ENCODE measurements around the gene LRRC2. TPM values are rescaled to one million over a fixed set of nuclear protein-coding genes. Genes with fewer than 3 reads are reported as not detected.
"Not testable (repeated sequence)": the region's sequence is repeated elsewhere in the genome, so short reads cannot be mapped to it uniquely, and the experiment has no call there.

The LRRC2 gene
- total and polyA plus RNA-seq, 5 donors from 2014 or later: 1.2 to 3.8 (median 2.4) TPM

DNA sequence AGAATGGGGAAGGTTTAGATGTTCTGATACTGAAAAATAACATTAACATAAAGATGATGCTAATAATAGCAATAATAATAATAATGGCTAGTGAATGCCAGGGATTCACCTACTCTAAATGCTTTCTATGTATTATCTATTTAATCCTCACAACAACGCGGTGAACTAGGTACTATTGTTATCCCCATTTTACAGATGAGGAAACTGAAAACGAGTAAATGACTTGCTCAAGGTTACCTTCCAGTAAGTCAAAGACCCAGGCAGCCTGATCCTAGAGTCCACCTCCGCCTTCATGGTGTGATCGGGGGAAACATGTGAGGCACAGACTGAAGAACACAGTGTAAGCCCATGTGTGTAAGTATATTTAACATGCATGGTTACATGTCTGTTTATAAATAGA lies 30.4 kb downstream of the LRRC2 start:
- Mint-ChIP-seq H3K27me3 (peaks cover 5% of the 10 kb centered on the region), H3K9me3 (no peaks in the 10 kb centered on the region), H3K4me3 (no peak overlapping the region), H3K36me3 (peaks cover 10% of the 10 kb centered on the region), H3K4me1 (peaks cover 7 to 55% (median 37%) of the 10 kb centered on the region in 4 donors), H3K27ac (peak overlapping the region in 2 of 3 donors; percentile 23 to 61)
- Histone ChIP-seq H3K9me3 (ENCODE audit: control insufficient read depth in 2 of 2, low read length in 2 of 2) (no peaks in the 10 kb centered on the region), H3K36me3 (ENCODE audit: control insufficient read depth, insufficient read depth, low read length) (no peaks in the 10 kb centered on the region), H3K27ac (ENCODE audit: insufficient read depth, low read length, poor library complexity, severe bottlenecking) (no peak overlapping the region), H3K27me3 (ENCODE audit: control insufficient read depth, insufficient read depth, low read length) (no peaks in the 10 kb centered on the region), H3K4me3 (ENCODE audit: low read depth, low read length) (no peak overlapping the region), H3K4me1 (ENCODE audit: control insufficient read depth, insufficient read depth, low read length, poor library complexity, severe bottlenecking) (peaks cover 27% of the 10 kb centered on the region)
- ATAC-seq (ENCODE audit: low read depth in 2 of 2): no peak
- no peak for DNase-seq

DNA sequence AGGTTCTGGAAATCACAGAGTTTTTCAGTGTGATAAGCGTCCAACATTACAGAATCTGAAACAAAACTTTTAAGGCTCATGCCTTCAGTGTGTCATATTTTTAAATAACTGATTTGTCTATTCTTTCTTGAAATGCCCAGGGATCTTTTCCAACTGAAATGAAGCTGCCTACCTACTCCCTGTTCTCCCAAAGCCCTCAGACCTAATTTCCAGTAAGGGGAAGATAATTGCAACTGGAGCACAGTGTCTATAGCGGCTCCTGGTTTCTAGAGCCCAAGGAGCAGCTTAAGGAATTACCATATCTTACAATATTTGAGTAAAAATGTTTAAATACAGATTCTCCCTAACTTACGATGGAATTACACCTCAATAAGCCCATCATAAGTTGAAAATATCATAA lies 33.0 kb downstream of the LRRC2 start:
- Mint-ChIP-seq H3K27me3 (peaks cover 5% of the 10 kb centered on the region), H3K4me3 (no peak overlapping the region), H3K9me3 (no peaks in the 10 kb centered on the region), H3K36me3 (peaks cover 10% of the 10 kb centered on the region), H3K27ac (no peak overlapping the region), H3K4me1 (peaks cover 0 to 39% (median 23%) of the 10 kb centered on the region in 4 donors)
- DNase-seq (no peak), ATAC-seq (ENCODE audit: low read depth in 2 of 2) (no peak)
- Histone ChIP-seq H3K27ac (ENCODE audit: insufficient read depth, low read length, poor library complexity, severe bottlenecking) (no peak overlapping the region), H3K4me3 (ENCODE audit: low read depth, low read length) (no peak overlapping the region), H3K4me1 (ENCODE audit: control insufficient read depth, insufficient read depth, low read length, poor library complexity, severe bottlenecking) (peaks cover 5% of the 10 kb centered on the region), H3K36me3 (ENCODE audit: control insufficient read depth, insufficient read depth, low read length) (no peaks in the 10 kb centered on the region), H3K9me3 (ENCODE audit: control insufficient read depth in 2 of 2, low read length in 2 of 2) (no peaks in the 10 kb centered on the region), H3K27me3 (ENCODE audit: control insufficient read depth, insufficient read depth, low read length) (no peaks in the 10 kb centered on the region)

DNA sequence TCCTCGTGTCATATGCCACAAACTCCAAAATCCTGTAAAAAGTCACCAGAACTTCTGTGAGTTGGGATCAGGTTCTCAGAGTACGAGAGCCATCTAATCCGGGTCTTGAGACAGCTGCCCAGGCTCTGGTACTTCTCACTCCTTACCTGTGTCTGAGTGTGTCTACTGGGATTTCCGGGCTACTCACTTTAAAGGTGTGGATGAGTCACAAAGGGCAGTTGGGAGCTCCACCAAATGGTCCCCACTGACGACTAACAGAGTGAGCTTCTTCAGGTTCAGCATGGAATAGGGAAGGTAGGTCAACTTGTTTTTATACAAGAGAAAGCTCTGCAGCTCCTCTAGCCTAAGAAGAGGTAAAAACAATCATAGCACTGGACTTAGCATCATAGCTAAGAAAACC lies 38.9 kb downstream of the LRRC2 start:
- Mint-ChIP-seq H3K4me1 (peaks cover 0 to 5% (median 1%) of the 10 kb centered on the region in 4 donors), H3K36me3 (peaks cover 4% of the 10 kb centered on the region), H3K27me3 (peaks cover 11% of the 10 kb centered on the region), H3K4me3 (no peak overlapping the region), H3K9me3 (no peaks in the 10 kb centered on the region), H3K27ac (no peak overlapping the region)
- ATAC-seq (ENCODE audit: low read depth in 2 of 2): no peak
- no peak for DNase-seq
- Histone ChIP-seq H3K4me3 (ENCODE audit: low read depth, low read length) (no peak overlapping the region), H3K9me3 (ENCODE audit: control insufficient read depth in 2 of 2, low read length in 2 of 2) (no peaks in the 10 kb centered on the region), H3K27ac (ENCODE audit: insufficient read depth, low read length, poor library complexity, severe bottlenecking) (no peak overlapping the region), H3K36me3 (ENCODE audit: control insufficient read depth, insufficient read depth, low read length) (no peaks in the 10 kb centered on the region), H3K4me1 (ENCODE audit: control insufficient read depth, insufficient read depth, low read length, poor library complexity, severe bottlenecking) (no peaks in the 10 kb centered on the region), H3K27me3 (ENCODE audit: control insufficient read depth, insufficient read depth, low read length) (no peaks in the 10 kb centered on the region)

DNA sequence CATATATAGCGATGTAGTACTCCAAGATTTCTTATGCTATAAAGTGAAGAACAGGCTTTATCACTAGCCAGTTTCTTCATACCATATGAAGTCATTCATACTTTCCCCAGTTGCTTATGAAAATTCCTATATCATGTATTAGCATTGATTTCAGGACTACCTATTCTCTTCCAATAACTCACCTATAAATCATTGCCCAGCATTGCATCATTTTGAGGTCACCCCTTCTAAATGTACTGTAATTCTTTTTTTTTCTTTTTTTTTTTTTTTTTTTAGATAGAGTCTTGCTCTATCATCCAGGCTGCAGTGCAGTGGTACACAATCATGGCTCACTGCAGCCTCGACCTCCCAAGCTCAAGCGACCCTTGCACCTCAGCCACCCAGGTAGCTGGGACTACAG lies 41.3 kb downstream of the LRRC2 start:
- no peaks in the 10 kb centered on the region for H3K27me3 ChIP-seq (ENCODE audit: control insufficient read depth, insufficient read depth, low read length)
- H3K36me3 ChIP-seq (ENCODE audit: control insufficient read depth, insufficient read depth, low read length): no peaks in the 10 kb centered on the region
- H3K4me1 ChIP-seq (ENCODE audit: control insufficient read depth, insufficient read depth, low read length, poor library complexity, severe bottlenecking): no peaks in the 10 kb centered on the region
- Mint-ChIP-seq H3K36me3 (no peaks in the 10 kb centered on the region), H3K27ac (peak overlapping the region in 1 of 3 donors; percentile 63), H3K4me1 (no peaks in the 10 kb centered on the region), H3K4me3 (no peak overlapping the region), H3K27me3 (peaks cover 11% of the 10 kb centered on the region), H3K9me3 (no peaks in the 10 kb centered on the region)
- no peak overlapping the region for H3K27ac ChIP-seq (ENCODE audit: insufficient read depth, low read length, poor library complexity, severe bottlenecking)
- H3K9me3 ChIP-seq (ENCODE audit: control insufficient read depth in 2 of 2, low read length in 2 of 2): no peaks in the 10 kb centered on the region
- DNase-seq (no peak), ATAC-seq (ENCODE audit: low read depth in 2 of 2) (no peak)
- no peak overlapping the region for H3K4me3 ChIP-seq (ENCODE audit: low read depth, low read length)

DNA sequence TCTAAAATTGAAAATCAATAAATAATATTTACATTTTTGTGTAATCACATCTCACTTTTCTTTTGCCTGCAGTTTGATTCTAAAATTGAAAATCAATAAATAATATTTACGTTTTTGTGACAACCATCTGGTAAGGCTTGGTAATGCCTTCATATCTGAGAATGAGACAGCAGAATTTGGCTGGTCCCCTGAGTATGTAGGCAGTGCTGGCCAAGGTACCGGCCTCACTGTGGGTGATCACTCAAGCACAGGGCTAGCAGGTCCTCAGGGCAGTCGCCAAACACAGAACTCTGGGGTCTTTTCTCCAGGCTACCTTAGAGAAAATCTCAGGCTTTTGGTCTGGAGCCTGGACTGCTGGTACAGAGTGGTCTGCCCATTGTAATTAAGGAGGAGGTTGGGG lies 42.1 kb downstream of the LRRC2 start:
- no peak overlapping the region for H3K27ac ChIP-seq (ENCODE audit: insufficient read depth, low read length, poor library complexity, severe bottlenecking)

DNA sequence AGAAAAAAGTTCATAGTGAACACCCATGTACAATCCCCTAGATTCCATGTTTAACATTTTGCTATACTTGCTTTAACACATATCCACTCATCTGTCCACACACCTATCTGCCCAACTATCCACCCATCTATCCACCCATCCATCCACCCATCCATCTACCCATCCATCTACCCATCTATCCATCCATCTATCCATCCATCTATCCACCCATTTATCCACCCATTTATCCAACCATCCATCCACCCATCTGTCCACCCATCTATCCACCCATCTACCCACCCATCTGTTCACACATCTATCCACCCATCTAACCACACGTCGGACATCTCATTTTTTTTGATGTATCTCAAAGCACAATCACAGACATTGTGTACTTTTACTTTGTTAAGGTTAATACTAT lies 42.5 kb downstream of the LRRC2 start:
- DNase-seq (no peak), ATAC-seq (ENCODE audit: low read depth in 2 of 2) (no peak)
- Mint-ChIP-seq H3K4me1 (no peaks in the 10 kb centered on the region), H3K27ac (no peak overlapping the region), H3K36me3 (no peaks in the 10 kb centered on the region), H3K4me3 (no peak overlapping the region), H3K9me3 (no peaks in the 10 kb centered on the region), H3K27me3 (peaks cover 11% of the 10 kb centered on the region)
- Histone ChIP-seq H3K36me3 (ENCODE audit: control insufficient read depth, insufficient read depth, low read length) (no peaks in the 10 kb centered on the region), H3K4me3 (ENCODE audit: low read depth, low read length) (no peak overlapping the region), H3K4me1 (ENCODE audit: control insufficient read depth, insufficient read depth, low read length, poor library complexity, severe bottlenecking) (no peaks in the 10 kb centered on the region), H3K27ac (ENCODE audit: insufficient read depth, low read length, poor library complexity, severe bottlenecking) (no peak overlapping the region), H3K27me3 (ENCODE audit: control insufficient read depth, insufficient read depth, low read length) (no peaks in the 10 kb centered on the region), H3K9me3 (ENCODE audit: control insufficient read depth in 2 of 2, low read length in 2 of 2) (no peaks in the 10 kb centered on the region)

More for the DNA sequence above, 42.1 kb downstream of the LRRC2 start:
- H3K27ac Mint-ChIP-seq: no peak overlapping the region
- ATAC-seq (ENCODE audit: low read depth in 2 of 2) (no peak), DNase-seq (no peak)
- H3K9me3 ChIP-seq (ENCODE audit: control insufficient read depth in 2 of 2, low read length in 2 of 2): no peaks in the 10 kb centered on the region
- H3K4me3 ChIP-seq (ENCODE audit: low read depth, low read length): no peak overlapping the region
- no peaks in the 10 kb centered on the region for H3K4me1 ChIP-seq (ENCODE audit: control insufficient read depth, insufficient read depth, low read length, poor library complexity, severe bottlenecking)
- H3K9me3 Mint-ChIP-seq: no peaks in the 10 kb centered on the region
- no peaks in the 10 kb centered on the region for H3K36me3 Mint-ChIP-seq
- no peak overlapping the region for H3K4me3 Mint-ChIP-seq
- H3K4me1 Mint-ChIP-seq: no peaks in the 10 kb centered on the region
- H3K27me3 Mint-ChIP-seq: peaks cover 11% of the 10 kb centered on the region
- no peaks in the 10 kb centered on the region for H3K36me3 ChIP-seq (ENCODE audit: control insufficient read depth, insufficient read depth, low read length)
- H3K27me3 ChIP-seq (ENCODE audit: control insufficient read depth, insufficient read depth, low read length): no peaks in the 10 kb centered on the region

DNA sequence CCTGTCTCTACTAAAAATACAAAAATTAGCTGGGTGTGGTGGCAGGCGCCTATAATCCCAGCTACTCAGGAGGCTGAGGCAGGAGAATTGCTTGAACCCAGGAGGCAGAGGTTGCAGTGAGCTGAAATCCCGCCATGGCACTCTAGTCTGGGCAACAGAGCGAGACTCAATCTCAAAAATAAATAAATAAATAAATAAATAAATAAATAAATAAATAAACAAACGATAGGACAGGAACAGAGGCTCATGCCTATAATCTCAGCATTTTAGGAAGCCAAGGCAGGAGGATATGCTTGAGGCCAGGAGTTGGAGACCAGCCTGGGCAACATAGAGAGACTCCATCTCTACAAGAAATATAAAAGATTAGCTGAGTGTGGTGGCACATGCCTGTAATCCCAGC lies 43.9 kb downstream of the LRRC2 start:
- peaks cover 11% of the 10 kb centered on the region for H3K27me3 Mint-ChIP-seq
- not testable (repeated sequence) for H3K4me1 ChIP-seq (ENCODE audit: control insufficient read depth, insufficient read depth, low read length, poor library complexity, severe bottlenecking); H3K27ac ChIP-seq (ENCODE audit: insufficient read depth, low read length, poor library complexity, severe bottlenecking); H3K9me3 ChIP-seq (ENCODE audit: control insufficient read depth in 2 of 2, low read length in 2 of 2); H3K36me3 Mint-ChIP-seq; ATAC-seq (ENCODE audit: low read depth in 2 of 2); H3K9me3 Mint-ChIP-seq; H3K4me3 Mint-ChIP-seq; H3K4me1 Mint-ChIP-seq; H3K36me3 ChIP-seq (ENCODE audit: control insufficient read depth, insufficient read depth, low read length); H3K27ac Mint-ChIP-seq; H3K4me3 ChIP-seq (ENCODE audit: low read depth, low read length); H3K27me3 ChIP-seq (ENCODE audit: control insufficient read depth, insufficient read depth, low read length); DNase-seq

DNA sequence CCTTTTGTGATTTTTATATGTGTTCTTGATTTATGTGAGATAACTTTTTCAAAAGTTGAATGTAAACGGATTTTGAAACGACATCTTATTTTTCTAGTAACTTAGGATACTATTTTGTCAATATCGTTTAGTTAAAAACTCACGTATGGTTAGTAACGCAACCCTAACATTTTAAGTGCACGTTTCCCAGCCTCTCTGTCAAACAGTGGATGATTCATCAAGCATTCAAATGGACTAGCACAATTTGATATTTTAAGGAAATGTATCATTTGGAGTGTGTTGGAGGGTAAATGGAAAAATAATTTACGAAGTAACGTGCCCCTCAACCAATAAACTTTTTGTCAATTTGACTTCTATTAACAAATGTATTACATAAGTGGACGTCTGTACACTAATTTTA lies 45.0 kb downstream of the LRRC2 start:
- no peak overlapping the region for H3K27ac ChIP-seq (ENCODE audit: insufficient read depth, low read length, poor library complexity, severe bottlenecking)
- Mint-ChIP-seq H3K36me3 (no peaks in the 10 kb centered on the region), H3K9me3 (no peaks in the 10 kb centered on the region), H3K27ac (no peak overlapping the region), H3K4me1 (no peaks in the 10 kb centered on the region), H3K27me3 (peaks cover 16% of the 10 kb centered on the region), H3K4me3 (no peak overlapping the region)
- DNase-seq (no peak), ATAC-seq (ENCODE audit: low read depth in 2 of 2) (no peak)
- H3K4me3 ChIP-seq (ENCODE audit: low read depth, low read length): no peak overlapping the region
- no peaks in the 10 kb centered on the region for H3K36me3 ChIP-seq (ENCODE audit: control insufficient read depth, insufficient read depth, low read length)
- no peaks in the 10 kb centered on the region for H3K27me3 ChIP-seq (ENCODE audit: control insufficient read depth, insufficient read depth, low read length)
- H3K4me1 ChIP-seq (ENCODE audit: control insufficient read depth, insufficient read depth, low read length, poor library complexity, severe bottlenecking): no peaks in the 10 kb centered on the region
- H3K9me3 ChIP-seq (ENCODE audit: control insufficient read depth in 2 of 2, low read length in 2 of 2): no peaks in the 10 kb centered on the region

Data from CD4-positive, CD25-positive, alpha-beta regulatory T cell (primary cell).